Activated T-helper 2 cell treated with anti-CD3 and anti-CD28 coated beads, Interferon-gamma antibody, Interleukin-2, Interleukin-4, amounts not matched to agents 10 μg/mL and 5 μg/mL and 100 μg/mL, durations not matched to agents 14 hours and 24 hours and 36 hours (primary cell): Measurements from ENCODE around the gene PIAS1. TPM values are rescaled to one million over a fixed set of nuclear protein-coding genes. Genes with fewer than 3 reads are reported as not detected.
"Not testable (repeated sequence)": the region's sequence is repeated elsewhere in the genome, so short reads cannot be mapped to it uniquely, and the experiment has no call there.

Experiments
- DNase-seq: peaks from one replicate; pipeline ENCODE4 v3.0.0; 2021; ENCODE audit warnings: low spot score
- H3K27ac Mint-ChIP-seq: one replicate; pipeline ENCODE4 v1.8.0; 2021; ENCODE audit warnings: mixed read lengths
- H3K27me3 Mint-ChIP-seq: one replicate; pipeline ENCODE4 v1.8.0; 2021; ENCODE audit warnings: low read depth, mixed read lengths
- H3K36me3 Mint-ChIP-seq: one replicate; pipeline ENCODE4 v1.8.0; 2021; ENCODE audit warnings: low read depth, mixed read lengths
- H3K4me1 Mint-ChIP-seq: one replicate; pipeline ENCODE4 v1.8.0; 2021; ENCODE audit warnings: low read depth, mixed read lengths
- H3K4me3 Mint-ChIP-seq: one replicate; pipeline ENCODE4 v1.8.0; 2021; ENCODE audit warnings: low read depth, mild to moderate bottlenecking, moderate library complexity, mixed read lengths
- H3K9me3 Mint-ChIP-seq: one replicate; pipeline ENCODE4 v1.8.0; 2021; ENCODE audit warnings: mixed read lengths
- intact Hi-C: fragments of 100-400 bp; cut with micrococcal nuclease; formaldehyde crosslinking; loops from one replicate; pipeline ENCODE4 v1.15.1; 2023
- total RNA-seq: library from RNA; stranded (reverse); gene quantifications from 2 replicates; pipeline ENCODE4 v1.2.3, GENCODE V29; 2022

The PIAS1 gene
- total RNA-seq, 1 donor from 2014 or later = 30.3 TPM

DNA sequence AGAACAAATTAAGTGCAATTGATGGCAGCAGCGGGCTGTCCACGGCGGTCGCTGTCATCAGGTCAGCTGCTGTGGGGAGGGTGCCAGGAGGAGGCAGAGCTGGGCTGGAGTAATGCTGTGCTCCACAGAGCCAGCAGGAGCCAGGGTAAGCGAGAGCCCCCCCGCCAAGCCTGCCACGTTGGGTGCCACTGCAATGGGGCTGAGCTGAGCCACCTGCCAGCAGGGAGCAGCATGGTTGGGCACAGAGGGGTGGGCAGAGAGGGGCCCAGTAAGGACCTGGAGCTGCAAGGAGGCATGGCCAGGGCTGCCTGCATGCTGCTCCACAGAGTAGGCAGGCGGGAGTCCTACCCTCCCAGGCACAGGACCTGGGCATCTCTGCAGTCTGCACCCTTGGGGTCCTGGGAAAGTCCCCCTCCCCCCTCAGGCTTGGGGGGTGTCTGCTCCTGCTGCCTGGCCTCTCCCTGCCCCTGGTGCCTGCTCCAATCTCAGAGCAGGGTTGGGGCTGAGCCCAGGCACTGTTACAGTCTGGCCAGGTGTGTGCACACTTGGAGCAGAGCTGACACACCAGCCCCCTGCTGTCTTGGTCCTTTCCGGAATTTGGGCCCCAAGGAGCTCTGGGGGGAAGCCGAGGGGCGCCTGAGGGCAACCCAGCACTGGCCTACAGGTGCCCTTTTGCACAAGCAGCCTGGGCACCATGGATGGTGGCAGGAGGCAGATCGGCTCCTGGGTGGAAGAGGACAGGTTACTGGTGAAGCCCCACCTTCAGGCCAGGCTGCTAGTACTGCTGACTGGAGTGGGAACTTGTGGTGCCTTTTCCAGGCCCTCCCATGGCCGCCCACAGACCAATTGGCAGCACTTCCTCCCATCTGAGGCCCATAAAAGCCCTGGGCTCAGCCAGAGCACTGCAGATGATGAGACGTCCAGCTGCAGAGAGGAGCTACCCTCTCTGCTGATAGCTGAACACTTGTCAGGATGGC, 8.5 kb upstream of the PIAS1 start:
- Mint-ChIP-seq H3K9me3 (no peaks in the 10 kb centered on the region), H3K4me3 (no peak overlapping the region), H3K27ac (no peak overlapping the region), H3K36me3 (no peaks in the 10 kb centered on the region), H3K4me1 (no peaks in the 10 kb centered on the region), H3K27me3 (peaks cover 14% of the 10 kb centered on the region)
- intact Hi-C loops = no loop called here
- DNase-seq = no peak

DNA sequence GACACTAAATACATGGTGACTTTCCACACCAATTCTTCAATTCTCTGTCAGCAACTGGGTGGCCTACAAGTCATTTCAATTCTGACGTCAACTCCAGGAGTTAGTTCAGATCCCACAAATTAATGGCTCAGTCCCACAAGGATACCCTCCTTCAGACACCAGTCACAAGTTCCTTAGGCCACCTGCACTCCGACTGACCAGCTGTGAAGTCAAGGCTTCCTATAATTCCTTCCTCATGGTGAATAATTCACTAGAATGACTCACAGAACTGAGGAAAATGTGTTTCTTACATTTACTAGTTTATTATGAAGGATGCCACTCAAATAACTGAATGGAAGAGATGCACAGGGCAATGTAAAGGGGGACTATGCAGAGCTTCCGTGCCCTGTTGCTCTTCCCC, 6.3 kb upstream of the PIAS1 start:
- Mint-ChIP-seq H3K9me3 (peaks cover 5% of the 10 kb centered on the region), H3K4me1 (peaks cover 7% of the 10 kb centered on the region), H3K36me3 (no peaks in the 10 kb centered on the region), H3K27ac (no peak overlapping the region), H3K27me3 (peaks cover 7% of the 10 kb centered on the region), H3K4me3 (no peak overlapping the region)
- intact Hi-C loops = no loop called here
- no peak for DNase-seq

DNA sequence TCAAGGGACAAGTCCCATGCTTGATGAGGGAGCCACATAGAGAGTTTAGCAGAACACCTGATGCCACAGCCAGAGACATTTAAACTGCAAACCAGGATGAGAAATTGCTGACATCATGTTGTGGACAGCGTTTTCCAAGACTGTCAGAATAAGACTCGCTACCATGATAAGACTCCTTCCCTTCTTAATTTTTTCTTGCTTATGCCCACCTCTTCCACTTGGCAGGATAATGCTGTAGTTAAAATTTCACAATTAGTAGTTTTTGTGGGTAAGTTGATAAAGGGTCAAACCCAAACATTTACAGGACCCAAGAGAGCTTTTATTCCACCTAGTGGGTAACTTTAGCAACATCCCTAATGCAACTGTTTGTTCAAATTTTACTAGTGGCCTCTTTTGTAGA, 3.0 kb upstream of the PIAS1 start:
- no peak for DNase-seq
- H3K4me3 Mint-ChIP-seq = no peak overlapping the region
- peaks cover 8% of the 10 kb centered on the region for H3K9me3 Mint-ChIP-seq
- no peak overlapping the region for H3K27ac Mint-ChIP-seq
- peaks cover 4% of the 10 kb centered on the region for H3K36me3 Mint-ChIP-seq
- peaks cover 7% of the 10 kb centered on the region for H3K27me3 Mint-ChIP-seq
- peaks cover 24% of the 10 kb centered on the region for H3K4me1 Mint-ChIP-seq
- intact Hi-C loops = loop anchor here (5.0 to 10.0 kb wide), 2 partner anchors 186 to 226 kb away; partner anchors contain the start of gene FEM1B

DNA sequence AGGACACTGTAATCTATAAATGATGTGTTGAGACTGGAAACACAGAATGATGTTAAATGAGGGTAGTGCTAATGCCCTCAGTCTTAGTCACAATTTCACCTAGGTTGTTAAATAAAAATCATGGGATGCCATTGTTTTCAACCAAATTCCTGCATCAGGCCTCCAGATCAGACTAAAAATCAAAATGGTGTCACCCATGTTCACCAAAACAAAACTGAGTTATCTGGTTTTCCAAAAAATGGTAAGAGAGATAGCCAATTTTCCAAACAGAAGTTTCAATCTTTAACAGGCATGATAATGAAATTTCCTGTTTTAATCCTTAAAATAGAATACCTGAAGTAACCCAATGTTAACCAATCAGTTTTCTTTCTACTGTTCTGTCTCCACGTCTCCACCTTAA, 2.2 kb upstream of the PIAS1 start:
- H3K27ac Mint-ChIP-seq = no peak overlapping the region
- H3K4me1 Mint-ChIP-seq = peaks cover 30% of the 10 kb centered on the region
- no peak for DNase-seq
- H3K36me3 Mint-ChIP-seq = peaks cover 6% of the 10 kb centered on the region
- H3K4me3 Mint-ChIP-seq = no peak overlapping the region
- peaks cover 8% of the 10 kb centered on the region for H3K9me3 Mint-ChIP-seq
- H3K27me3 Mint-ChIP-seq = peaks cover 7% of the 10 kb centered on the region
- intact Hi-C loops = loop anchor here (5.0 to 10.0 kb wide), 2 partner anchors 187 to 225 kb away; partner anchors contain the start of gene FEM1B

DNA sequence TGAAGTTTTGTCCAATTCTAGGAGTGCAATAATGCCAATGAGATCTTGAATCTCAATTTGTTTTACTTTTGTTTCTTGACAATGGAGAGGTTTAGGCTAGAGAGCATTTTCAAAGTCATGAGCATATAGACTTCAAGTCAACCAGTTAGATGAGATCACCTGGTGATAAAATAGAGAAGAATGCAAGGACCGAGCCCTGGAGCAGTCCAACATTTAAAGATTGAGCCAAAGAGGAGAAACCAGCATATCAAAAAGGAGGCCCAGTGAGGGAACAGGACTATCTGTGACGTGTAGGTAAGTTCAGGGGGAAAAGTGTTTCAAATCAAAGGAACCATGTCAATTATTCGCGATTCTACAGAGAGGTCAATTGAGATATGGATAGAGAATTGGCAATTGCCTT, 1.7 kb upstream of the PIAS1 start:
- intact Hi-C loops = loop anchor here (5.0 to 10.0 kb wide), 2 partner anchors 188 to 225 kb away; partner anchors contain the start of gene FEM1B
- H3K9me3 Mint-ChIP-seq = peaks cover 8% of the 10 kb centered on the region
- DNase-seq = no peak
- no peak overlapping the region for H3K27ac Mint-ChIP-seq
- peaks cover 6% of the 10 kb centered on the region for H3K36me3 Mint-ChIP-seq
- H3K4me1 Mint-ChIP-seq = peaks cover 34% of the 10 kb centered on the region
- peaks cover 7% of the 10 kb centered on the region for H3K27me3 Mint-ChIP-seq
- peak overlapping the region; percentile 86 for H3K4me3 Mint-ChIP-seq

DNA sequence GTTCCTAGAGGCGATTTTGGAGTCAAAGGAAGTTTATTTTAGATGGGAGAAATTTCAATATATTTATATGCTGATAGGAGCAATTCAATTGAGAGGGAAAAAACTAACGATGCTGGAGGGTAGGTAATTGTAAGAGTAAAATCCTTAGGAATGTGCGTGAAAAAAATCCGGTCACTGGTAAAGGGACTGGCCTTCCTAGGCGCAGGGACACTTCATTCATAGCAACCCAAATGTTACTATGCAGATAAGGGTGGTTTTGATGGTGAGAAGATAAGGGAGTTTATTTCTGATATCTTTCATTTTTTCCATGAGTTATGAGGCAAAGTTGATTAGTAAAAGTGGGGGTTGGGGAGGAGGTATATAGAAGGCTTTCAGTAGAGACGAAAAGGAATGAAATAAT, 1.1 kb upstream of the PIAS1 start:
- Mint-ChIP-seq H3K27ac (peak overlapping the region; percentile 34), H3K4me3 (peak overlapping the region; percentile 86), H3K27me3 (peaks cover 7% of the 10 kb centered on the region), H3K9me3 (peaks cover 8% of the 10 kb centered on the region), H3K36me3 (peaks cover 6% of the 10 kb centered on the region), H3K4me1 (peaks cover 37% of the 10 kb centered on the region)
- DNase-seq = no peak
- intact Hi-C loops = loop anchor here (5.0 to 10.0 kb wide), 2 partner anchors 188 to 224 kb away; partner anchors contain the start of gene FEM1B

DNA sequence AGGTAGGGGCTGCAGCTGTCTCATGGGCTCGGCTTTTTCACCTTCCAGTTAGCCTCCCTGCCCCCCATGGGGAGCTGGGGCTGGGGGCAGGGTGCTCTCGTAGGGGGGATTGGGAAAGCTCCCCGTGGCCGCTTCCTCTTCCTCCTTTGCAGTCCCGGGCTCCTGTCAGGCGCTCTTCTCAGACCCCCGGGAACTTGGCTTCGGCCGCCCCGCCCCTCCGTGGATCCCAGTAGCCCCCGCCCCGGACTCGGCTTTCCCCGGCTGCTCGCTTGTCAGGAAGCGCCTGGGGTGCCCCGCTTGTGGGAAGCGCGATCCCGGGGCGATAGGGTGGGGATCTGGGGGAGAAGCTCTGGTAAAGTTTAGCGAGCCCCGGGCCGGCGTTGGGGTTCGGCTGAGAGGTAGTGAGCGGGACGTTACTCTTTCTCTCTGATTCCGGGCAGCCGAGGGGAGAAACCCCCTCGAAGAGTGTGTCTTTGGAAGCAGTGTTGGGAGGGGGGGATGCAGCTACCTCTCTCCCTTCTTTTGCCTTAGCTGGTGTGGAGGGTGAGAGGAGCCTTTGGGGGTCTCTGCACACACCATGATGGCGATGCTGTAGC, 611 bp downstream of the PIAS1 start:
- Mint-ChIP-seq H3K9me3 (peaks cover 8% of the 10 kb centered on the region), H3K4me3 (peak overlapping the region; percentile 99), H3K27me3 (peaks cover under 1% of the 10 kb centered on the region), H3K36me3 (peaks cover 7% of the 10 kb centered on the region), H3K27ac (peak overlapping the region; percentile 95), H3K4me1 (peaks cover 41% of the 10 kb centered on the region)
- intact Hi-C loops = loop anchor here (1.0 to 10.0 kb wide), 5 partner anchors 60 to 223 kb away; partner anchors contain the start of genes CLN6 and FEM1B
- no peak for DNase-seq

DNA sequence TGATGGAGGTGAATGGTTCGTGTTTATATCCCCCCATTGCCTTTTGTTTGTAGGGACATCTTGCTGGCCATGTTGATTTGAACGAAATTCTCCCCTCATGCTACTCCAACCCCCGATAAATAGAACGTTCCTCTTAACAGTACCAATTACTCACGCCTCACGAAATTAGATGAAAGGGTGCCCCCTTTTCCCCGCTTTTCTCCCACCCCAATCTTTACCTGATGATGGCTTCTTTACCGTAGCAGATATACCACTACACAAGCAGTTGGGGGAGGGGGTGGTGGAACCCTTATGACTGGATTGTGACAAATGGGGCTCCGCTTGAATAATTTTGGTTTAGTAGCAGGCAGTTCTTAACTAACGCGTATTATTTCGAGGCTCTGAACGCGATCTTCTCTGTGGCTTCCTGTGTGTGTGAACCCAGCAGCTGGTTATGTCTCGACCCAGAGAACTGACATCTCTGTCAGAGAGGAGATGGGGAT, 1.1 kb downstream of the PIAS1 start:
- no peaks in the 10 kb centered on the region for H3K27me3 Mint-ChIP-seq
- H3K36me3 Mint-ChIP-seq = peaks cover 8% of the 10 kb centered on the region
- peak overlapping the region; percentile 95 for H3K27ac Mint-ChIP-seq
- H3K4me1 Mint-ChIP-seq = peaks cover 42% of the 10 kb centered on the region
- intact Hi-C loops = loop anchor here (1.0 to 10.0 kb wide), 4 partner anchors 59 to 190 kb away; partner anchors contain the start of gene CLN6
- H3K4me3 Mint-ChIP-seq = peak overlapping the region; percentile 99
- peak; percentile 50 for DNase-seq
- peaks cover 8% of the 10 kb centered on the region for H3K9me3 Mint-ChIP-seq

DNA sequence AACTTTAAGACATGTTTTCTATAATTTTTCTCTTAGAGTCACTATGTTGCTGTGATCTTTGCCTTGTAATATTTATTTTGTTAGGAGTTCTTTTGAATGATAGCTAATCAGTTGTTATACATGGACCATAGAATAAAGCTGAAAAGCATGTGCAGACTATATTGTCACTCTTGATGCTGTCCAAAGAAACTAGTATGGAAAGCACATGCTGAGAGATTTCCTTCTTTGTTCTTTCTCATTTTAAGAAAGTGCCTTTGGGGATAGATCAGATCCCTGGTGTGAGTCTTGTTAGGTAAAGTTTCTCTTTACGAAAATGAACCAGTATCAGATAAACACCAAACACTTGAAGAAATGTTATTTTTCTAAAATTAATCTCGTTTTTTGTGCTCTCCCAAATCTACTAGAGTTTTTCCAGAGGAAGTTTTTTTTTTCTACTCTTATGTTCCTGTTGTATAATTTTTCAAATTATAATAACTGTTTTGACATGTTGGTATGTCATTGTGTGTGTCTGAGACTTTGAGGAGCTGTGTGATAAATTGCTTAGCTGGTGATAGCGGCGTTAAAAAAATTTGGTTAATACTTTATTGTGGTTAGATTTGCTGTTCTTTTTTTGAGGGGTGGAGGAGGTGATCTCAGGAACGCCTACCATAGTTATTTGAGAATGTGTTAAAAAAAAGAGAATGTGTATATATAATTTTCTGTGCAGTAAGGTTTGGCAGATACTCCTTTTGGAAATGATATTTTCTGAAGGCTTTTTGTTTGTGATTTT, 2.2 kb downstream of the PIAS1 start:
- H3K36me3 Mint-ChIP-seq = peaks cover 8% of the 10 kb centered on the region
- H3K27me3 Mint-ChIP-seq = no peaks in the 10 kb centered on the region
- H3K27ac Mint-ChIP-seq = no peak overlapping the region
- H3K4me3 Mint-ChIP-seq = peak overlapping the region; percentile 99
- peaks cover 44% of the 10 kb centered on the region for H3K4me1 Mint-ChIP-seq
- intact Hi-C loops = loop anchor here (10.0 kb wide), 1 partner anchor 191 kb away; no protein-coding TSS in a partner anchor
- H3K9me3 Mint-ChIP-seq = peaks cover 8% of the 10 kb centered on the region
- DNase-seq = no peak

DNA sequence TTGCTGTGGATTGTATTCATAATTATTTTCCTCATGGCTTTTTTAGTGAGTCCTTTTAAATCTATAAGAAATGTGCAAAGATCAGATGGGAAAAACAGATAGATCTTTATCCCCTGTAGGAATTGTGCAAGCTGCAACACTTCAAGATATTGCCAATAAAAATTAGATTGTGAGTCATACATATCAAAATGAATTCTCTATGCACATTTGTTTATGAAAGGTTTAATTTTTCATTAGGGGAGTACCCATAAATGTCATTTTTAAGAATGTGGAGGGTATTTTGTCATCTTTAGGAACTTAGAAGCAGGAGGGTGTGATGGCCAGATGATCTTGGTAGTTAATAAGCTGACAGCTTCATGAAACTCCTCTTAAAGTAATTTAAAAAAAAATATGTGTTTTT, 2.9 kb downstream of the PIAS1 start:
- no peak for DNase-seq
- no peak overlapping the region for H3K27ac Mint-ChIP-seq
- no peak overlapping the region for H3K4me3 Mint-ChIP-seq
- intact Hi-C loops = loop anchor here (10.0 kb wide), 1 partner anchor 192 kb away; no protein-coding TSS in a partner anchor
- peaks cover 8% of the 10 kb centered on the region for H3K36me3 Mint-ChIP-seq
- H3K9me3 Mint-ChIP-seq = peaks cover 8% of the 10 kb centered on the region
- no peaks in the 10 kb centered on the region for H3K27me3 Mint-ChIP-seq
- peaks cover 50% of the 10 kb centered on the region for H3K4me1 Mint-ChIP-seq

DNA sequence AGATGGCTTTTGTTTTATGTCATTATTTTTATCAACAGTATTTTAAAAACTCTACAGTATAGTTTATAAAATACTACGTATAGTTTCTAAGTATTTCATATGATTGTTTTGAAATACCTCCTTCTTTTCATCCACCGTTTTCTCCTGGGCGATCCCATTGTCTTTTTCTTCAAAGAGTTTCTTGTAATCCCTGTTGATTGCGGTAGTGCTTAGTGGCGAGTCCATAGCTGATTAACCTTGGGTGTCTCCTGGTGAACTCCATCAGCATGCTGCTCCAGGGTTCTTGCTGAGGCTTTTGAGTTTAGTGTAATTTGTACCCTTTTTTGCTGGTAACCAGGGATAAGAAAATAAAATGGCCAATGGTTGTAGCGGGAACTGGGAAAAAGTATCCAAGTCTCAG, 3.6 kb downstream of the PIAS1 start:
- no peak for DNase-seq
- peaks cover 51% of the 10 kb centered on the region for H3K4me1 Mint-ChIP-seq
- peaks cover 8% of the 10 kb centered on the region for H3K36me3 Mint-ChIP-seq
- intact Hi-C loops = loop anchor here (10.0 kb wide), 1 partner anchor 193 kb away; no protein-coding TSS in a partner anchor
- H3K9me3 Mint-ChIP-seq = peaks cover 3% of the 10 kb centered on the region
- no peak overlapping the region for H3K4me3 Mint-ChIP-seq
- H3K27ac Mint-ChIP-seq = no peak overlapping the region
- H3K27me3 Mint-ChIP-seq = no peaks in the 10 kb centered on the region

DNA sequence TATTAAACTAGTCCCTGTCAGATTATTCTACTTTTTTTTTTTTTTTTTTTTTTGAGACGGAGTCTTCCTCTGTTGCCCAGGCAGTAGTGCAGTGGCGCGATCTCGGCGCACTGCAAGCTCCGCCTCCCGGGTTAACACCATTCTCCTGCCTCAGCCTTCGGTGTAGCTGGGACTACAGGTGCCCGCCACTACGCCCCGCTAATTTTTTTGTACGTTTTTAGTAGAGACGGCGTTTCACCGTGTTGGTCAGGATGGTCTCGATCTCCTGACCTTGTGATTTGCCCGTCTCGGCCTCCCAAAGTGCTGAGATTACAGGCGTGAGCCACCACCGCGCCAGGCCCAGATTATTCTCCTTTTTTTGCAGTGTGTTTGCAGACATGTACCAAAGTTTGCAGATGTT, 4.9 kb downstream of the PIAS1 start:
- peaks cover 43% of the 10 kb centered on the region for H3K4me1 Mint-ChIP-seq
- DNase-seq, H3K27me3 Mint-ChIP-seq, H3K9me3 Mint-ChIP-seq, H3K36me3 Mint-ChIP-seq, H3K27ac Mint-ChIP-seq, H3K4me3 Mint-ChIP-seq: not testable (repeated sequence)
- intact Hi-C loops = loop anchor here (10.0 kb wide), 1 partner anchor 194 kb away; no protein-coding TSS in a partner anchor
